ENCODE results near the gene ENTPD2.
A peak's percentile ranks its signal among the peaks of the same experiment; 100 is the strongest.
"Not testable (repeated sequence)": the region's sequence is repeated elsewhere in the genome, so short reads cannot be mapped to it uniquely, and the experiment has no call there.

Gene ENTPD2

DNA sequence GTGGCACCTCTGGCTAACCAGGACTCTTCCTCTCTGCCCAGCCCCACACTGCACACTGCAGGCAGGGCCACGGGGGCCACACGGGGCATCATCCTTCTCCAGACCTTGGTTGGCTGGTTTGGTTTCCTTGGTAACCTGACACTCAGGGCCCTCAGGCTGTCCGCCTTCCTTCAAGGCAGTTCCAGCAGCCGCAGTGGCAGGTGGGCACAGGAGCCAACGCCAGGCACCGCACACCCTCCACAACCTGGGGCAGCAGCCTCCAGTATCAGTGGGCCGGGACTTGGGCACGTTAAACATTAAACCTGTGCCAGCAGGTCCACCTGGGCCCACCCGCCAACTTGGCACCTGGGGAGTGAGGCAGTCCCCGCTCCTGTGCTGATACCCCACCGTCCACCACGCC, 9.8 kb downstream of the ENTPD2 start:
- DNase-seq = no peak

GRCh38 chr9:137042751-137043727, 10.8 kb downstream of the ENTPD2 start:
- no peak for DNase-seq

GRCh38 chr9:137041124-137041523, 12.7 kb downstream of the ENTPD2 start:
- no peak for DNase-seq

- DNase-seq = no peak
Measured at GRCh38 chr9:137040568-137040967, 13.3 kb downstream of the ENTPD2 start.

DNA sequence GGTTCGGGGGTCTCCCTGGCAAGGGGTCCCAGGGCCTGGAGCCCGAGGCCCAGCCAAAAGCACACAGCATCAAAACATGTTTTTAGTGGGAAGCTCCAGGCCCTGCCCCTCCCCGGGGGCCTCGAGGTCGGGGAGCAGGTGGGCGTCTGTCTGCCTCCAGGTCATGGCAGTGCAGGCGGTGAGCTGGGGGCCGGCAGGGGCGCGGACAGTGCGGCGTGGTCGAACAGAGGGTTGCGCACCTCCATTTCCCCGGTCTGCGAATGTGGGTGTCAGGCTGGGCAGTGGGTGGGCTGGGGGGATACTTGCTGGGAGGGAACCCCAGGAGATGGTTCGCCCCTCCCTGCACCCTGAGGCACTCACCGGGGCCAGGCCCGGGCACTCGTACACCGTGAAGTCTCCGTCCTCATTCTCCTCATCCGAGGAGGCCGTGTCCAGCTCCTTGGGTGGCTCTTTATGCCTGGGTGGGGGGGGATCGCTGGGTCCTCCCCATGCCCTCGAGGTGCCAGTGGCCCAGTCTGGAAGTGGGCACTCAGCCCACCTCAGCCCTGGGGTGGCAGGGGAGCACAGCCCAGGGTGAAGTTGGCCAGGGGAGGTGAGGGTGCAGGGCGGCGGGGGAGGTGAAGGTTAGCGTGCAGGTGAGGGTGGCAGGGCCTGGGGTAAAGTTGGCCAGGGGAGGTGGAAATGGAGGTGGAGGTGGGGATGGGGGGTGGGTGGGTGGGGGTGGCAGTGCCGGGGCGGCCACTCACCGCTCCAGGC, 14.1 kb downstream of the ENTPD2 start:
- no peak for DNase-seq

GRCh38 chr9:137038916-137039315, 14.9 kb downstream of the ENTPD2 start:
- DNase-seq = no peak

DNA sequence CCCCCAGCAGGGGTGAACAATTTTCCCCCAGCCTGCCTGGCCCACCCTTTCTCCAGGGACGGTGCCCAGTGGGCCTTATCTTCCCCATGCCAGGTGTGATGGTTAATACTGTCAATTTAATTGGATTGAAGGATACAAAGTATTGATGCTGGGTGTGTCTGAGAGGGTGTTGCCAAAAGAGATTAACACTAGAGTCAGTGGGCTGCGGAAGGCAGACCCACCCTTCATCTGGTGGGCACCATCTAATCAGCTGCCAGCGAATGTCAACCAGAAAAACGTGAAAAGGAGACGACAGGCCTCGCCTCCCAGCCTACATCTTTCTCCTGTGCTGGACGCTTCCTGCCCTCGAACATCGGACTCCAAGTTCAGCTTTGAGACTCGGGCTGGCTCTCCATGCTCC, 16.4 kb downstream of the ENTPD2 start:
- DNase-seq = no peak

GRCh38 chr9:137037035-137037434, 16.8 kb downstream of the ENTPD2 start:
- no peak for DNase-seq

- DNase-seq = no peak
Measured at GRCh38 chr9:137035937-137036336, 17.9 kb downstream of the ENTPD2 start.

- no peak for DNase-seq
Measured at GRCh38 chr9:137035507-137035834, 18.4 kb downstream of the ENTPD2 start.

- peak; percentile 20 for DNase-seq
Measured at GRCh38 chr9:137034709-137035506, 19.0 kb downstream of the ENTPD2 start.

DNA sequence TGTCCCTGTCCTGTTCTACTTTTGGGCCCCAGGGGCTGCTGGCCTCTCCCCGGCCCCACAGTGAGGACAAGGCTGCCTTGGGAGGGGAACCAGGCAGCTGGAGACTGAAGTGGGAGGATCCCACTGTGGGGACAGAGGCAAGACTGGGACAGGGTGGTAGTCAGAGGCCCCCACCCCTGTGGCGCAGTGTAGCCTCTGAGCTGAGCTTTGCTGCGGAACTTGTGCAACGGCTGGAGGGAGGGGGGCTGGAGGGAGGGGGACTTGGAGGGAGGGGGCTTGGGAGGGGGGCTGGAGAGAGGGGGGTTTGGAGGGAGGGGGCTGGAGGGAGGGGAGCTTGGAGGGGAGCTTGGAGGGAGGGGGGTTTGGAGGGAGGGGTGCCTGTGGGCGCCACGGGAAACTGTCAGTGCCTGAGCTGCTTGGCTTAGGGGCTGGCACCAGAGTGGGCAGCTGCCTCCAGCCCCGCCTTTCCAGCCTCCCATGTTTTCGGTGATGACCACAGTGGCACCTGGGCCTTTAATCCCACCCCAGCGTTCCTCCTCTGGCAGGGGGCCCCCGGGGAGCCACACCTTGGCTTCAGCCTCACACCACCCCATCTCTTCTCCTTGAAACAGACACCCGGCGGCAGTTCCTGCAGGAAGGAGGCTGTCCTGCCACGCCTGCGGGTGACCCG, 19.7 kb downstream of the ENTPD2 start:
- DNase-seq = no peak

GRCh38 chr9:137033481-137033880, 20.4 kb downstream of the ENTPD2 start:
- DNase-seq = not testable (repeated sequence)

DNA sequence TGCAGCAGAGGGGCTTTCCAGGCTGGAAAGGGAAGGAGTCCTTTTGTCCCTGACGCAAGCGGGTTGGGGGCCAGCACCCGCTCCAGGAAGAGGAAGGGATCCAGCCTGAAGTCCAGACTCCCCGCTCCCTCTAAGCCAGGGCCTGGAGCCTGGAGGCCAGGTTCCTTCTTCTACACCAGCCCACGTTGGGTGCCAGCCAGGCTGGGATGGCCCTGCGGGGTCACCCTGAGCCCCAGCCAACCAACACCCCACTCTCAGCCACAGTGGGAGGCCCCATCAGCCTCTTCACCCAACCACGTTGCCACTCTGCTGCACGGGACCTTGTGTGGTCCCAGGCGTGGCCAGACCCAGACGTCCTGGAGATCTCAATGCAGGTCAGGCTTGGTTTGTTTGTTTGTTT, 21.0 kb downstream of the ENTPD2 start:
- DNase-seq = no peak

DNA sequence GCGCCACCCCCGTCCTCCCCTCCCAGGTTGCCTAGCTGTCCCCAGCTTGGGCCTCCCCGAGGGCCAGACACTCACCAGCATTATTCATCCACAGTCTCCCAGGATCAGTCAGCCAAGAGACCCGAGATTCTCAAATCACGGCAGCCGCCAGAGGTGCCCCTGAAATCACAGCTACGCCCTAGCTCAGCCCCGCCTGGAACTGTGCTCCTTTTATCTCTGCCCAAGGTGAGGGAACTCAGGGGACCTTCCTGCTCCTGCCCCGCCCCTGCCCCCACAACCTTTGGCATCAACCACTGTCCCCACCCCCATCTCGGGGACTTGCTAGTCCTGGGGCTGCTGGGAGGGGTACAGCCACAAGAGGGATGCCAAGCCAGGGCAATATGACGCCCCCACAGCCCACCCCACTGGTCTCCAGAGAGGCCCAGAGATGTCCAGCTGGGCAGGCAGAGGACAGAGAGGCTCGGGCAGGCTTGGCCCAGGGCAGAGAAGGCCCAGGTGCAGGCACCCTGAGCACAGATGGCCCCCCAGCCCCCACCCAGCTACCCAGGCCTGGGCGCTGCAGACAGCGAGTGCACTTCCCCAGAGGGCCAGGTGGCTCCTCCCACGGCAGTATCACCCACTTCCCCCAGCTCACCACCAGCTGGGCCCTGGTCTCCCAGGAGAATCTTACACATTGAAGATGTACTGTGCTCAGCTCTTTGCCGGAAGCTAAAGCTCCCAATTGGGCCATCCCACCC, 21.8 kb downstream of the ENTPD2 start, which contains the start of gene FUT7:
FUT7 (minus strand) TSS at position 185 of the 737 bp plus-strand sequence; CDS start at position 88, 97 bp downstream.
- DNase-seq = no peak

GRCh38 chr9:137030538-137031527, 23.0 kb downstream of the ENTPD2 start:
- DNase-seq = no peak

GRCh38 chr9:137030006-137030405, 23.9 kb downstream of the ENTPD2 start:
- no peak for DNase-seq

GRCh38 chr9:137029058-137029936, 24.6 kb downstream of the ENTPD2 start:
- DNase-seq = no peak
